ENCODE results near the gene EEF1A2.

EEF1A2 gene

DNA sequence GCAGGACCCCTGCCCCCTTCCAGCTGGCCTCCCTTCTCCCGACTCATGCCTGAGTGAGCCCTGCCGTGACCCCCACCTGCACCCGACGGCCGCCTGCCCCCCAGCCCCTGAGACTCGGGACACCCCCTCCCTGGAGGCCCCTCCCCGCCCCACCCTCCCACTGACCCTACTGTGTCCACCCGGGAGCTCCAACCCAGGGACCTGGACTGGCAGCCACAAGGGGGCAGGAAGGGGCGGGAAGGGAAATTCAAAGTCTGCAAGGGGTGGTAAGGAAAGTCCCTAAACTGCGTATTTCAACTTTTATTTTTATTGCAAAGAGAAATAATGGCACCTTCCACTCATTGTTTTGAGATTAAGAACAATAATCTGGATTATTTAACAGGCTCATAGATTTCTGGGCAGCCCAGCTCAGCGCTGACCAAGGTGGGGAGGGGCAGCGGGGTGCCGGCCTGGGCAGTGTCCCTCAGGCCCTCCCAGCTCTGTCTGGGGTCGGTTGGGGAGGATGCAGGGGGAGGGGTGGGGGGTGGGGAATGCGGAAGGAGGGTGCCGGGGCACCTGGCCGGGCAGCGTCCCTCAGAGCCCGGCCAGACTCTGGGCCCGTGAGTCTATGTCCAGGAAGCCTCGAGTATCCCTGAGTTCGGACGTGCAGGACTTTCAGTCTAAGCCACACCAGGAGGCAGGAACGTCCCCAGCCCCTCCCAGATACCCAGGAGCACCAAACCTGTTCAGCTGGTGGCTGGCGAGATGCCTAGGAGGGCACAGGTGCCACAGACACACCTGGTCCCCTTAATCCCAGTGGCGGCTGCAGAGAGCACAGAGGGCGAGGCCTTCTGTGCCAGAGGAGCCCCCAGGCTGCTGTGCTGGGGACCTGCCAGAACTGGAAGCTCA, 39.6 kb upstream of the EEF1A2 start:
- ChIA-PET POLR2A (interaction anchor here (1.2 to 1.6 kb wide), 2 partner anchors 18 to 327 kb away, joined by 6 to 7 read pairs; partner anchors contain the start of genes PPDPF and TPD52L2), CTCF (interaction anchor here (0.7 to 6.1 kb wide), 41 partner anchors 8 to 582 kb away, joined by 3 to 73 read pairs (median 5); partner anchors contain the start of genes GMEB2, PRPF6, RTEL1 and SAMD10)
- H3K4me3 ChIP-seq (ENCODE audit: low read depth, low read length) = peak overlapping the region; percentile 44
- DNase-seq (ENCODE audit: low read depth, low spot score) = no peak
- TF ChIP-seq, protein P1, sequence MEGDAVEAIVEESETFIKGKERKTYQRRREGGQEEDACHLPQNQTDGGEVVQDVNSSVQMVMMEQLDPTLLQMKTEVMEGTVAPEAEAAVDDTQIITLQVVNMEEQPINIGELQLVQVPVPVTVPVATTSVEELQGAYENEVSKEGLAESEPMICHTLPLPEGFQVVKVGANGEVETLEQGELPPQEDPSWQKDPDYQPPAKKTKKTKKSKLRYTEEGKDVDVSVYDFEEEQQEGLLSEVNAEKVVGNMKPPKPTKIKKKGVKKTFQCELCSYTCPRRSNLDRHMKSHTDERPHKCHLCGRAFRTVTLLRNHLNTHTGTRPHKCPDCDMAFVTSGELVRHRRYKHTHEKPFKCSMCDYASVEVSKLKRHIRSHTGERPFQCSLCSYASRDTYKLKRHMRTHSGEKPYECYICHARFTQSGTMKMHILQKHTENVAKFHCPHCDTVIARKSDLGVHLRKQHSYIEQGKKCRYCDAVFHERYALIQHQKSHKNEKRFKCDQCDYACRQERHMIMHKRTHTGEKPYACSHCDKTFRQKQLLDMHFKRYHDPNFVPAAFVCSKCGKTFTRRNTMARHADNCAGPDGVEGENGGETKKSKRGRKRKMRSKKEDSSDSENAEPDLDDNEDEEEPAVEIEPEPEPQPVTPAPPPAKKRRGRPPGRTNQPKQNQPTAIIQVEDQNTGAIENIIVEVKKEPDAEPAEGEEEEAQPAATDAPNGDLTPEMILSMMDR (IDR thresholded peaks at IDR 0.05; ENCODE audit: insufficient read depth, low read length, missing control alignments) = peak; percentile 18

- TF ChIP-seq, protein P1 (IDR thresholded peaks at IDR 0.05; ENCODE audit: insufficient read depth, low read length, missing control alignments) = peak; percentile 99
- DNase-seq (ENCODE audit: low read depth, low spot score) = peak; percentile 51
- CTCF ChIA-PET = interaction anchor here (0.7 to 6.1 kb wide), 42 partner anchors 8 to 583 kb away, joined by 3 to 73 read pairs (median 4); partner anchors contain the start of genes ARFRP1, GMEB2, PRPF6 and RTEL1
- POLR2A ChIA-PET = interaction anchor here (0.5 to 1.6 kb wide), 3 partner anchors 17 to 328 kb away, joined by 3 to 7 read pairs (median 6); partner anchors contain the start of genes PPDPF and TPD52L2
- peak overlapping the region; percentile 44 for H3K4me3 ChIP-seq (ENCODE audit: low read depth, low read length)
Measured at GRCh38 chr20:63537525-63538203, 38.8 kb upstream of the EEF1A2 start.

DNA sequence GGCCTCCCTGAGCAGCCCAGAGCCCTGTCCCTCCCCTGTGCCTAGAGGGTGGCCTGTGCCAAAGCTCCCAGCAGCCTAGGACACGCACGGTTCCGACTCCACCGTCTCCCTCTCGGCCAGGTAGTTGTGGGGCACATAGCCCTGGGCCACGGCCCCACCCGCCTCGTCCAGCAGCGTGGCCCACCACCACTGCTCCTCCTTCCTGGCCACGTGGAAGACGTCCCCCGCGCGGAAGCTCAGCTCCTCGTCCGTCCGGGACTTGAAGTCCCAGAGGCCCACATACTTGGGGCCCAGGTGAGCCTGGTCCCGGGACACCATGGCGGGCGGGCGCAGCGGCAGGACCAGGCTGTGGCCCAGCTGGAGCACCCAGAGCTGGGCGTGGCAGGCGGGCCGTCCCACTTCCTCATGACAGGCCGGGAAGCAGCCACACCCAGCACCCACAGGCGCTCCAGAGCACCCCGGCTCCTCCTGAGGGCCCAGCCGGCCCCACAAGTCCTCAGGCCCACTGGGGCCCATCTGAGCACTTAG, 38.2 kb upstream of the EEF1A2 start, which contains the start of gene PTK6:
TSS of gene PTK6 (minus strand) at position 380 of the 528 bp plus-strand sequence. CDS start at position 318, 62 bp downstream.
- TF ChIP-seq, protein P1 (IDR thresholded peaks at IDR 0.05; ENCODE audit: insufficient read depth, low read length, missing control alignments) = no peak
- ChIA-PET POLR2A (interaction anchor here (0.5 to 1.6 kb wide), 2 partner anchors 16 to 93 kb away, joined by 3 to 7 read pairs; partner anchors contain the start of gene PPDPF), CTCF (interaction anchor here (0.7 to 6.1 kb wide), 33 partner anchors 7 to 584 kb away, joined by 3 to 73 read pairs (median 5); partner anchors contain the start of genes ARFRP1, GMEB2, PRPF6 and RTEL1)
- DNase-seq (ENCODE audit: low read depth, low spot score) = no peak
- H3K4me3 ChIP-seq (ENCODE audit: low read depth, low read length) = peak within 1 kb of the TSS; percentile 44

DNA sequence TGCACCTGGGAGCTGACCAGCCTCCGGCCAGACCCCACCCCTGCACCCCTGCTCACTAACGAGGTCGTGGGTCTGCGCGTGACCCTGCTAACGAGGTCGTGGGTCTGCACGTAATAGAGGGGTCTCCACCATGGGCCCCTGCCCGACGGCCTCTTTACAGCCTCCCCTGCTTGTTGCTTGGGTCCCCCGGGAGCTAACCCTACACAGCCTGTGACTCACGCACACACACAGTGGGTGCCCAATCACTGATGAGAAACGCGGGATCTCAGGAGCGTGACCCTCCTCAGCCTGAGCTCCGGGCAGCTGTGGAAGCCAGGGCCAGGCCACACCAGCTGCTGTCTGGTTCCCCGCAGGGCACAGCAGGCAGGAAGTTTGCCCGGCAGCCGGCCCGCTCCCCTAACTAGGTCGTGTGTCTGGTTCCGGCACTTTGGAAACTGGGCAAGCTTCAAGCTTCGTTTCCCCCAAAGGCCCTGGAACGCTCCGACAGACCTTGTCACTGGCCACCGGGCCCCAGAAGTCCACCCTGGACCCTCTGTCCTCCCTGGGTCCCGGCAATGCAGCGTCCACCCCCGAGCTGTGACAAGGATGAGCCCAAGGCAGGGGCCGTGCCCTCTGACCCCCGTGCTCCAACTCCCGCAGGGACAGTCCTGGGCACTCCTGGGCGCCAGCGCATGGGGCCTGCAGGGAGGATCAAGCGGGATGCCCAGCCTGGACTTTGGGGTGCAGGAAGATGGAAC, 37.5 kb upstream of the EEF1A2 start:
- TF ChIP-seq, protein P1 (IDR thresholded peaks at IDR 0.05; ENCODE audit: insufficient read depth, low read length, missing control alignments) = no peak
- no peak overlapping the region for H3K4me3 ChIP-seq (ENCODE audit: low read depth, low read length)
- DNase-seq (ENCODE audit: low read depth, low spot score) = no peak
- POLR2A ChIA-PET = no interaction called here
- CTCF ChIA-PET = interaction anchor here (1.0 to 6.1 kb wide), 15 partner anchors 9 to 584 kb away, joined by 3 to 73 read pairs (median 5); partner anchors contain the start of genes ARFRP1, PRPF6, RTEL1 and SAMD10

DNA sequence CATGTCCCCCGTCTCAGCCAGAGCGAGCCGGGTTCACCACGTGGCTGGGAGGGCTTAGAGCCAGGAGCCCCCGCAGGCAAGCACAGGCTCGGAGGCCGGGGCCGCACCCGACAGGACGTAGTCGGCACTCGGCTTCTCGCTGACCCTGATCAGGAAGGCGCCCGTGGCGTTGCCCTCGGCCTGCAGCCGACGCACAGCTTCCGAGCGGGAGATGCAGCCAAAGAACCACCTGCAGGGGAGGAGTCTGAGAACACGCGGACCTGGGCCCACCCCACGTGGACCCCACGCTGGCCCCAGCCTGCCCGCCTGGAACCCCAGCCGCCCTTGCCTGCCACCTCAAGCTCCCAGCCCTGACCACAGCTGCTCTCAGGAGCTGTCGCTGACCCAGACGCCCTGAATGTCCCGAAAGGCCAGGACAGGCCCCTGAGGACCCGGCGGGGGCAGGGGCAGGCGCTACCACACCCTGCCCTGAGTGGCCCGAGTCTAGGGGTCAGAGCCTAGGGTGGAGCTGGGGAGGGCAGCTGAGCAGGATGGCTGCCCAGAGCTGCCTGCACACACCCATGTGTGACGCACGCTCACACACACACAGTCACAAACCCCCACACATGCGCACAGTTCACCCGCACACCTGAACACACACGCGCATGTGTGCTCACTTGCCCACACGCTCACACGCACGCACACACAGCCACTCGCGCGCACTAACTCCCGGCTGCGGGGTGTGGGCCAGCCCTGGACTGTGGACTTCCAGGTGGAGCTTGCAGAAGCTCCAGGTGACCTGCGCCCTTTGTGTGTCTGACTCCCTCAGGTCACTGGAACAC, 36.2 kb upstream of the EEF1A2 start:
- TF ChIP-seq, protein P1 (IDR thresholded peaks at IDR 0.05; ENCODE audit: insufficient read depth, low read length, missing control alignments) = no peak
- no peak for DNase-seq (ENCODE audit: low read depth, low spot score)
- H3K4me3 ChIP-seq (ENCODE audit: low read depth, low read length) = no peak overlapping the region
- POLR2A ChIA-PET = no interaction called here
- CTCF ChIA-PET = interaction anchor here (1.4 to 6.1 kb wide), 5 partner anchors 8 to 439 kb away, joined by 3 to 73 read pairs (median 5); partner anchors contain the start of gene TPD52L2
